GM18502 (cell line): ENCODE results near the gene PRPF18.

ENCODE experiments used
- ATAC-seq: cut with Tn5 transposase; IDR thresholded peaks from one replicate; pipeline ENCODE4 v1.9.1; 2021; ENCODE audit warnings: mild to moderate bottlenecking; ENCODE audit not compliant: unreplicated experiment, poor library complexity

Gene PRPF18

DNA sequence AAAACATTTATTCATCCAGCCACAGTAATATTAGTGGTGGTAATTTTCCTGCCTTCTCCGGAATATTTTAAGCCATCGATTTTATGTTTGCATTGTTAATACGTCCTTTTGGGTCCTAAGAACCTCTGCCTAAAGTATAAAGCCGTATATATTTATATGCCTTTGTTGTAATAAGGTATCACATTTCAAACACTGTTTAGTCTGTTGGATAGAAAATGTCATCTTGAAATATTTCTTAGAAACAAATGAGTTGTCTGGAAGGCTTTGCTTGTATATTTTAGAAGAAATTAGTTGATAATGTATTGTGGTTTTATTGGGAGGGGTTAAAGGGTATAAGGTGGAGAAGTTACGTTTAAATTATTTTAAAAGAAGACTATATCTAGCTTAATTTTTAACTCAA lies 11.1 kb downstream of the PRPF18 start:
- no peak for ATAC-seq

GRCh38 chr10:13604357-13605040 lies 17.7 kb downstream of the PRPF18 start:
- no peak for ATAC-seq

DNA sequence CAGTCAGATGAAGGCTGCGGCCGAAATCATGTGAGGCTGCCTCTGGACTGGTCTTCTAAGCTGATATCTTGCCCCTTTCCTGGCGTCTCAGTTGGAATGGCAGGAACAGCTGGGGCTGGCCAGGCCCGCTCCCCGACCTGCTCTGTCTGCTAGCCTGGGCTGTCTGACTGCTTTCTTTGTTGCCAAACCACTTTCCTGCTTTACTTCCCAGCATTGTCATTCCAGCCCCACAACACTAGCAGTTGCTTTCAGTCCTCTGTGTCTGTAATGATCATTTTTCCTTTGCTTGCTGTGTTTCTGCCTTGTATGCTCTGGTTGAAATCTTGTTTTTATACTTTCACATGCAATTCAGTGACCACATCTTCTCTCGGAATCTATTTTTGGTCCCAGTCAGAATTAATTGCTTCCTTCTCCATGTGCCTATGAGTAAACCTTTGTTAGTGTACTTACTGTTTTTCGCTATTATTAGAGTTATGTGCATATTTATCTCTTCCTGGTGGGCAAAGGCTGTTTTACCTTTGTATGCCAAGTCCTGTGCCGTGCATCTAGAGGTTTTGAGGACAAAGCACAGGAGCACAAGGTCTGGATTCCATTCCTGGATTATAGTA lies 21.6 kb downstream of the PRPF18 start:
- ATAC-seq, result no peak

DNA sequence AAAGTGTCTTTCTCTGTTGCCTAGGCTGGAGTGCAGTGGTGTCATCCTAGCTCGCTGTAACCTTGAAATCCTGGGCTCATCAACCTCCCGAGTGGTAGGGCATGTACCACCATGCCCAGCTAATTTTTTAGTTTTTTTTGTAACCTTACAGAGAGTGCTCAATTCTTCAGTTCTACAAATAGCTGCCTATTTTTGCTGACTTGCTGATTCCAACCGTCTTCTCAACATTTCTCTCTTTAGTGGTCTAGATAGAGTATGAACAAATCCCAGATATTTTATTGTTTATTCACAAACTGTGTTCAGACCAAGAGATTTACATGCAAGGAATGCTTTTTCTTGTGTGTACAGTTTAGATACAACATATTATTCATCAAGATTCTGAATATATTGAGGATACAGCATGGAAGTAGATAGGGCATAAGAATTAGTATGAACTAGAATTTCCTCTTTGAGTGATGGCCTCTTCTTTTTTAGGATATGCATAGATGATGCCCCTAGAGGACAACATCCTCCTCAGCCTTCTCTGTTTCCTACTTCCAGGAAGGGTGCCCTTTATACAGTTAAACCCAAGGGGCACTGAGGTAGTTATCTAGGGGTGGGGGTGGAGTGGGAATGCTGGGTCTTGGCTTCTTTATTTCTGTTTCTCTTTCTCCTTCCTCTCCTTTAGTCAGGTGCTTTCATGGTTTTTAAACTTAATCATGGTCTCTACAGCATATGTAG lies 26.0 kb downstream of the PRPF18 start:
- no peak for ATAC-seq

- ATAC-seq, result no peak
Measured at GRCh38 chr10:13613519-13613918, 26.8 kb downstream of the PRPF18 start.

DNA sequence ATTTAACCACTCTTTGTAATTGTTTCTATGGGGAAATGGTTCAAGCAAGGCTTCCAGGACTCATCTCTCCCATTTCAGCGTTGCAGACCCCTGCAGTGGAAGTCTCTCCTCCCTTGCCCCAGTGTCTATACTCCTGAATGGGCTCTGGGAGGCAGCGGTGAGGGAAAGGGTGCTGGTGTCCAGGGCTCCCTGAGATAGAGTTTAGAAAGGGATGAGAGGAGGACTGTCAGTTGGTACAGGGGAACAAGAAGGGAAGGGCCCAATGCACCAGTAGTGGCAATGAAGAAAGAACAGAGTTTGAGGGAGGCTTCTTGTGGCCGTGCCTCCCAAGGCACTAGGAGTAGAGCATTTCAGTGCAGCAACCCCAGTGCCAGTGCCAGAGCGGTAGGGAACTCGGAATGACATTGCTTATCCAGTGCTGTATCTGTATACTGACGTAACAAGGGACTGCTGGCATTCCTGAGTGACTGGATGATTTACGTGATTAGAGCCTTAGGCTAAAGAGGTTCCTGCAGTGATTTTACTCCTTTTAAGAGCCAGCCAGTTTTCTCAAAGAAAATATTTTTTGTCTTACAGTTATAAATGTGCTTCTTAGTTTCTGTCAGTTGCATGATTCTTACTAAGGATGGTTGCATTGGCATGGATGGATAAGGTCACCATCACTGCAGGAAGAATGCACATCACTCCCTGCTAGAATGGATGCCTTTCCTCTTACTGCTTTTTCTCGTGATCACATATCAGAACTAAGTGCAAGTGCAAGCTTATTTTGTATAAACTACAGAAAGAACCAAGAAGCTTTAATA lies 28.0 kb downstream of the PRPF18 start:
- ATAC-seq, result no peak

DNA sequence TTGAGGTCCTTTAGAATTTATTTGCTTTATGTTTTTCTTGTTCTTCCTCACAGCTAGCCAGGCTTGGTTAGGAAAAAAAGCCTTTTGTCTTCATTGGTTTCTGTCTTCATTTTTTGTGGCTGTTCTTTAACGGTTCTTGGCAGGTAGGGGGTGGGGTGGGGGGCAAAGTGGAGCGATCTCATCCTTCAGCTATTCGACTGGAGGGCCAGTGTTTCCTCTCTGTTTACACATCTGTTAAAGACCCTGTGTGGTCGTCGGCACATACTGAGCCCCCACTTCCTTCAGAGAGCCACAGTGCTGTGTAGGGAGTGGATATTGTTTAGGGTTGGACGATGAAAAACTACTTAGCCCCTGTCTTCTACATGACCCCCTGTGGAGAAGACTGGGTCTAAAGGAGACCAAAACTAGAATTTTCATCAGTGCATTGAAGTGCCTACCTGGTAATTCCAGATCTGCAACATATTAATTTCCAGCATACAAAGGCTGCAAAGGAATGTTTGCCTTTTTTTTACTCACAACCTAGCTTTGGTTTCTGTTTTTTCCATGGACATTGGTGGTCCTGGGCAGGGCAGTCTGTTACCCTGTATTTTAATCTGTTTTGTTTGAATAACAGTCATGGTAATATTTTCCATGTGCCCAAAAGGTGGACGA lies 29.0 kb downstream of the PRPF18 start:
- ATAC-seq, result no peak

DNA sequence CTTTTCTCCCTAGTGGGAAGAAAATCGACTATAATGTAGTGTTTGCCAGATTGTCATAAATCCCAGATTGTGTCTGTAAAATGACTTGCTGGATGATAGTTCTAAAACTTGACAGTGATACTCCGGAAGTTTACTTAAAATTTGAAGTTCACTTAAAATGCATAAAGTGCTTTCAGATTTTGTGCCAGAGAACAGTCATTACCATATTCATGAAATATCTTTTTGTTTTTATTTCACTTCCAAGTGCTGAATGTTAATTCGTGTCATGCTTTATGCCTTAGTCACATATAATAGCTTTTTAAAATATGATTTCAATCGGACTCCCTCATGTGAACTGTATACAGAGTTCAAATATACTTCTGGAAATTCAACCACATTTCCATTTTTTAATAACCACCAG lies 30.4 kb downstream of the PRPF18 start:
- ATAC-seq, result no peak

DNA sequence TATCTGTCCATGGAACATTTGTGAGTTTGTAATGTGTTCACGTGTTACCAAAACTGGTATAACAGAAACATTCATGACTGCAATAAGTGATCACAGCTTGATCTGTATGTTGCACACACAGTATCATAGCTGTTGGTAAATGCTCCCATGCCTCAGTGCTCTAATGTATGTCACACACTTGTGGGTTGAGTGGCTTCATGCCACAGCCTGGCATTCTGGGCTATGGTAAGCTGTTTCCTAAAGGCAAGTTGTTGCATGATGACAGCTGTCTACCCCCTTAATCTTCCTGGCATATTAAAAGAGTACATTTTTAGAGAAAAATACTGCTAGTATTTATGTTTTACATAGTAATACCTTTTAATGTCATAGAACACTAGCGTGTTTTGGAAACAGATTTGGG lies 35.2 kb downstream of the PRPF18 start:
- no peak for ATAC-seq

- no peak for ATAC-seq
Measured at GRCh38 chr10:13624630-13625029, 37.9 kb downstream of the PRPF18 start.

DNA sequence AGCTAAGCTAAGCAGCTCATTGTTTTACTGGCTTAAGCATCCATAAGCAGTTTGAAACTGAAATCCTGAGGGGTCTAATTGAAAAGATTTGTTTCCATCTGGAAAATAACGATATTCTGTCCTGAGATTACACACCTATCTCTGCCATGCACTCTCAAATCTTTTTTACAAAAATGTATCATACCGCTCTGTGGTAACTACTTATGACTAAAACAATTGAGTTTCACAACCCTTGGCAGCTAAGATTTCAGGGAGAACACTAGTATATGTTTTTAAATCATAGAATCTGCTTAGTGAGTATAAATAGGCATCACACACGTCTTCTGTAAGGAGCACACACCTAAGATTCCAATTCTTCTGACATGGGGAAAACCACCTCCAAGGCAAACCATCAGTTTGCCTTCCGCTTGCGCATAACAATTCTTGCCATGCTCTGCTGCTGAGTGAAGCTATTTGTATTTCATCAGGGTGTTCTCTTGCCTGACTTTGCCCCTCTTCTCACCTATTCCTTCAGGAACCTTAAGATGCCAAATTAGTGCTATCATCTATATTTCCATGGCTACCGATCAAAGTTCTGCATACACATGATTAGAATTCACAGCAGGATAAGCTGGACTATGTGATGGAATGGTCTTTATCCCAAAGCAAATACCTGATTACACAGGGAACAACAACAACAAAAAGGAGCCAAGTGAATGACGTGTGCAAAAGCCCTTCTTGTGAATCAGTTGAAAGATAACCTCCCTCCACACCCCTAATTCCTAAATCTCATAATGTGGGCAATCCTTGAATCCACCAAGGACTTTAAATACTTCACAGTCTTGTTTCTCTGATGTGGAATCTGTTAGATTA lies 40.9 kb downstream of the PRPF18 start:
- no peak for ATAC-seq

DNA sequence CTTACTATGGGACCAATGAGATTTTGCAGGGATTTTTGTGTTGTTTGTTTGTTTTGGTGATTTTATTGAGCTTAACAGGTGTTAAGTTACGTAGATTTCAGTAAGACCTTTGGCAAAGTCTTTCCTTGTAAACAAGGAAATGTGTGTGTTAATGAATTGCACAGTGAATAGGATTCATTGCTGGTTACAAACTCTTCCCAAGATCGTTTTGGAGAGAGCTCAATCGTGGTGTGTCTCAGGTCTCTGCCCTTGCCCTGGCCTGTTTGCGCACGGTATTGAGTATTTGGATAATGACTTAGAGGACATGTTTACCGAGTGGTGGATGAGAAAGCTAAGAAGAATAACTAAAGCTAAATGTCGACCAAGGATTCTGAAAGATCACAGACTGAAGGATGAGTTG lies 41.9 kb downstream of the PRPF18 start:
- ATAC-seq, result no peak

- ATAC-seq, result no peak
Measured at GRCh38 chr10:13629116-13629515, 42.4 kb downstream of the PRPF18 start.

DNA sequence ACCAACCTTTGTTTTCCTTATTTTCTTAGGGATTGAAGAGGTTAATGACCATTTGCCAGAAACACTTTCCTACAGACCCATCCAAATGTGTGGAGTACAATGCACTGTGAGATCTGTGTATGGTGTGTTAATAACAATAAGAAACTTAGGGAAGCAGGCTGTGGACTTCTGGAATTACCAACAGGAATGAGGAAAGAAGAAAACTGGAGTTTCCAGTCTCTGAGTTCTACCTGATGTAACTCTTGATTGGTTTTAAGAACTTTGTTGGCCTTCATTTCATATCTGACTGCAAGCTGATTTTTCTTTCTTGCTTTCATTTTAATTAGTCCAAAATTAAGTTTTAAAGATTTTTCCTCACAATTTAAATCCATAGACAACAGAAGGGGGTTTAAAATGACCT lies 43.5 kb downstream of the PRPF18 start:
- no peak for ATAC-seq

- no peak for ATAC-seq
Measured at GRCh38 chr10:13631594-13631993, 44.8 kb downstream of the PRPF18 start.

GRCh38 chr10:13632440-13632839 lies 45.7 kb downstream of the PRPF18 start:
- ATAC-seq, result no peak

DNA sequence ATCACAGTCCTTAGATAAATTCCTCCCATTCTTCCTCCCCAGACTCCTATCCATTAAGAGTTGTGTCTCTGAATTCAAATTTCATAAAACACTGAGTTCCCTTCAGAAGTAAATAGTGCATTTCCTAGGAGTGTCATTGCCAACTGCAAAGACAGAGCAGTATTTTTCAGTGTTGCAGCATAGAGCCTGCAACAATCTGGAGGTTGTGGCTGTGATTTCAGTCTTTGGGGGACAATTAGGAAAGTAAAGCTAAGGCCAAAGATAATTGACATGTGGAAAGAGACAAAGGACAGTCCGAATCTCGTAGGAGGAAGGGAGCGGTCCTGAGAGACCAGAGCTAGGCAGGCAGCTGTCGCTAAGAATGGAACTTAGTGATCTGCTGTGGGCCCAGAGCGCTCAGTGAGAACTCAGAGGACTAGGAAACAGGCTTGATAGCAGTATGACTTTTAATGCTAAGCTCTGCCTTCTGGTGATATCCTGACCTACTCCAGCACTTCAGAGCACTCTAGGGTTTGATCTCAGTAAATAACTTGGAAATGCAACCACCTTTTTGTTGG lies 46.2 kb downstream of the PRPF18 start:
- ATAC-seq, result no peak

GRCh38 chr10:13633689-13634088 lies 46.9 kb downstream of the PRPF18 start:
- no peak for ATAC-seq

DNA sequence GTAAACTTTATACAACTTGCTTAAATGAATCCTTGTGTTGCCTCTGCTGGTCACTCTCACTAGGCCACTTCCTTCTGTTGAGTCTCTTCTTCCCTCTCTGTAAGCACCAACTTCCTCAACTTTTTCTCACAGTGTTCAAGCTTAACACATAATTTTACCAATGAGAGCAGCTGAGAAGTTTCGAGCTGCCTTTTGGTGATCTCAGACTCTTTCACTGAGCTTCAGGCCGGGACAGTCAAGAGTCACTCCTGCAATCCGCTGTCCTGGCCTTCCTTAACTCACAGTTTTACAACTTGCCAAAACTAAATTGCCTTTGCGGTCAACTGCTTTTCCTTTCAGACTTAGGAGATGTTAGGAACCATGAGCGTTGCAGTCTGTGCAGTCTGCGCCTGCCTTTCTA lies 47.4 kb downstream of the PRPF18 start:
- no peak for ATAC-seq
